Measurements from ENCODE around the gene APOL5. TPM values are rescaled to one million over a fixed set of nuclear protein-coding genes. Genes with fewer than 3 reads are reported as not detected.
A peak's percentile ranks its signal among the peaks of the same experiment; 100 is the strongest.
"Not testable (repeated sequence)": the region's sequence is repeated elsewhere in the genome, so short reads cannot be mapped to it uniquely, and the experiment has no call there.

APOL5 gene, protein sequence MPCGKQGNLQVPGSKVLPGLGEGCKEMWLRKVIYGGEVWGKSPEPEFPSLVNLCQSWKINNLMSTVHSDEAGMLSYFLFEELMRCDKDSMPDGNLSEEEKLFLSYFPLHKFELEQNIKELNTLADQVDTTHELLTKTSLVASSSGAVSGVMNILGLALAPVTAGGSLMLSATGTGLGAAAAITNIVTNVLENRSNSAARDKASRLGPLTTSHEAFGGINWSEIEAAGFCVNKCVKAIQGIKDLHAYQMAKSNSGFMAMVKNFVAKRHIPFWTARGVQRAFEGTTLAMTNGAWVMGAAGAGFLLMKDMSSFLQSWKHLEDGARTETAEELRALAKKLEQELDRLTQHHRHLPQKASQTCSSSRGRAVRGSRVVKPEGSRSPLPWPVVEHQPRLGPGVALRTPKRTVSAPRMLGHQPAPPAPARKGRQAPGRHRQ
- under 1 TPM in 1 of 8 experiments, not detected in 7; 0.23 TPM for total RNA-seq

DNA sequence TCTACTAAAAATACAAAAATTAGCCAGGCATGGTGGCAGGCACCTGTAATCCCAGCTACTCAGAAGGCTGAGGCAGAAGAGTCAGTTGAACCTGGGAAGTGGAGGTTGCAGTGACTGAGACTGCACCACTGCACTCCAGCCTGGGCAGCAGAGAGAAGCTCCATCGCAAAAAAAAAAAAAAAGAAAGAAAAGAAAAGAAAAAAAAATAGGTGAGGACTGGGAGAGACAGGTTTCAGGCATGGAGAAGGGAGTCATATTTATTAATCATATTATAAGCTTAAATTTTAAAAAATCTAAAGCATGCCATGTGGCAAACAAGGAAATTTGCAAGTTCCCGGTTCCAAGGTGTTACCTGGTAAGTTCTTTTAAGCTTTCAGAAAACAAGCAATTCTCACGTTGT lies at the start of gene APOL5:
APOL5 (plus strand) TSS at position 301 of the 400 bp plus-strand sequence; CDS start at position 301, 0 bp downstream.
- 44 to 100% (median 75%) methylated on average over 1 to 3 of the region's 3 CpGs; no CpG with 5 or more reads in 1 of the 10 experiments for WGBS, 10 experiments
- in situ Hi-C loops (cut with MboI; ENCODE audit: low pct_unique_long_range_greater_than_20kb in 2 of 9, low sequenced_read_pairs in 9 of 9, unreplicated experiment in 9 of 9) = no loop called here
- no peak for ATAC-seq (replicated peaks in 6 of 8)
- H3K4me1 ChIP-seq (replicated peaks in 1 of 2) = no peaks in the 10 kb centered on the region
- H3K27ac ChIP-seq = no peak within 1 kb of the TSS
- H3K4me3 ChIP-seq = no peak within 1 kb of the TSS

DNA sequence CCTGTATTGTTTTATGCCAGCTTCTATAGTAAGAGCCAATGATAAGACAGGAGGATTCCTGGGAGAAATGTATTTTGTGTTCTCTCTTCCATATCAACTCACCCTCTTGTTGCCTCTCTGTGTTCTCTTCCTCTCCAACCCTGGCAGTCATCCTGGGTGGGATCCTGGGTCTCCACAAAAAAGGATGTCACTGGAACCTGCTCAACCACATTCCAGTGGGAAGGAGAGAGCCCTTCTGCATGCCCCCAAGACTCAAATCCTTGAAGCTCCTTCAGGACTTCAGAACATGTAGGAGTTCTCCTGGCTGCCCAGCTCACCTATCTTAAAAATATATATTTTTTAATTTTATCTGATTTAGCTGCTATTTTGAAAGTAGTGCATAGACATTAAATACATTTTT lies 43.3 kb upstream of the APOL5 start:
- no peak overlapping the region for H3K27ac ChIP-seq
- in situ Hi-C loops (cut with MboI; ENCODE audit: low pct_unique_long_range_greater_than_20kb in 2 of 9, low sequenced_read_pairs in 9 of 9, unreplicated experiment in 9 of 9) = no loop called here
- H3K4me1 ChIP-seq (replicated peaks in 1 of 2) = no peaks in the 10 kb centered on the region
- H3K4me3 ChIP-seq = no peak overlapping the region
- no peak for ATAC-seq (replicated peaks in 6 of 8)

DNA sequence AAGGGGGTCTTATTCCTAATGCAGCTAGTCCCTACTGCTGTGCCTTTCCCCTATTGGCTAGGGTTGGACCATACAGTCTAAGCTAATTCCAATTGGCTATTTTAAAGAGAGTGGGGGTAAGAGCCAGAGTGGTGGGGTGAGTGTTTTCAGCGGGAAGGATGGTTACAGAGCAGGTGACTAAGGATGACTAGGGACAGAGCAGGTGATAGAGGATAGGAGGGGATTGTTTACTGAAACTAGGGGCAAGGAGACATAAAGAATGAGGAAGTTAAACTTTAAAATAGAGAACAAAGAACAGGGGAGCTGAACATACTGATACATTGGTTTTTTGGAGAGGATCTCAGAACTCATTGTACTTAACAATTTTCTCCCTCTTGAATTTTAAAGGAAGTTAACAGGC lies 41.6 kb upstream of the APOL5 start:
- ATAC-seq (replicated peaks in 6 of 8); H3K4me1 ChIP-seq (replicated peaks in 1 of 2); in situ Hi-C loops (cut with MboI; ENCODE audit: low pct_unique_long_range_greater_than_20kb in 2 of 9, low sequenced_read_pairs in 9 of 9, unreplicated experiment in 9 of 9); H3K27ac ChIP-seq; H3K4me3 ChIP-seq: not testable (repeated sequence)
- WGBS, 10 experiments = 33 to 100% (median 50%) methylated on average over 1 of the region's 1 CpG; no CpG with 5 or more reads in 3 of the 10 experiments

DNA sequence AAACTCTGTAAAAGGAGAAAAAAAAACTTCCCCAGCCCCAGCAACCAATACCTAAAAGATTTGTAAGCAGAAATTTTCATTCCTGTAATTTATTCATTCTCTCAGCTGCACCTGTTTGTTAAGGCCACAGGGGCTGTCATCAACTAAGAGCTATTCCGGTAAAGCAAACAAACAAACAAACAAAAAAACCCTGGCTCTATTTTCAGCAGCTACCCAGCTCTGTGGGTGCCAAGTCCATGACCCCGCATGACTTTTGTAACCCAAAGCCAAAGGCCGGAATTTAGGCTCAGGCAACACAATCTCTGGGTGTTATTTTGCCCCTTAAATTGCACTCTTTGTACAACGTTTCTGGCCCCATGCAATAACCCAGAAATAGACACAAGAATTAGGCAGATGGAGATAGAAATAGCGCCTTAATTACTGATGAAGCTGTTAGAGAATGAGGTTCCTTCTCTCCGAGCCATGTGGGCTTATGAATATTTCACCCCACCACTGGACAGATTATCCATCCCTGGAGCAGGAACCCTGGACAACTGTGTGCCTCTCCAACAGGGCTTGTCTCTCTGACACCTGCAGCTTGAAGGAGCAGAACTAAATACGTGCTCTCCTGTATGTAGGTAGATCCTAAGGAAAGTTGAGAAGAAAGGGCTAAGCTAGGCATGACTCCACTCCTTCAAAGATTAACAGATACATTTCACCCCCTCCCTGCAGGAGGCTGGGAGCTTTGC lies 40.0 kb upstream of the APOL5 start:
- 31 to 87% (median 73%) methylated on average over 2 to 6 of the region's 7 CpGs; no CpG with 5 or more reads in 1 of the 10 experiments for WGBS, 10 experiments
- Histone ChIP-seq H3K4me1 (replicated peaks in 1 of 2) (no peaks in the 10 kb centered on the region), H3K27ac (no peak overlapping the region), H3K4me3 (no peak overlapping the region)
- in situ Hi-C loops (cut with MboI; ENCODE audit: low pct_unique_long_range_greater_than_20kb in 2 of 9, low sequenced_read_pairs in 9 of 9, unreplicated experiment in 9 of 9) = no loop called here
- no peak for ATAC-seq (replicated peaks in 6 of 8)

DNA sequence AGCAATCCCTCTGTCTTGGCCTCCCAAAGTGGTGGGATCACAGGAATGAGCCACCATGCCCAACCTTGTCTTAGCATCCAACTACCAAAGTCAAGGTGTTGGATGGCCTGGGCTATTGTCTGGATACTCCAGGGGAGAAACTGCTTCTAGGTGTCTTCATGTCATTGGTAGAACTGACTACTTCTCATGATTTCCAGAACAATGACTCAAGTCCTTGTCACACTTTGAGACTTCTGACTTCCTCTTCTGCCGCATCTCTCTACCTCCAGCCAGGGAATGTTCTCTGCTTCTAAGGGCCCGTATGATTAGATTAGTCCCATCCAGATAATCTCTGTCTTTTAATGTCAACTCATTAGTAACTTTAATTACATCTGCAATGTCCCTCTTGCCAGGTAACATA lies 38.8 kb upstream of the APOL5 start:
- Histone ChIP-seq H3K4me1 (replicated peaks in 1 of 2) (no peaks in the 10 kb centered on the region), H3K4me3 (no peak overlapping the region), H3K27ac (no peak overlapping the region)
- in situ Hi-C loops (cut with MboI; ENCODE audit: low pct_unique_long_range_greater_than_20kb in 2 of 9, low sequenced_read_pairs in 9 of 9, unreplicated experiment in 9 of 9) = no loop called here
- no peak for ATAC-seq (replicated peaks in 6 of 8)
- 73 to 100% (median 94%) methylated on average over 1 to 2 of the region's 2 CpGs; no CpG with 5 or more reads in 1 of the 10 experiments for WGBS, 10 experiments

DNA sequence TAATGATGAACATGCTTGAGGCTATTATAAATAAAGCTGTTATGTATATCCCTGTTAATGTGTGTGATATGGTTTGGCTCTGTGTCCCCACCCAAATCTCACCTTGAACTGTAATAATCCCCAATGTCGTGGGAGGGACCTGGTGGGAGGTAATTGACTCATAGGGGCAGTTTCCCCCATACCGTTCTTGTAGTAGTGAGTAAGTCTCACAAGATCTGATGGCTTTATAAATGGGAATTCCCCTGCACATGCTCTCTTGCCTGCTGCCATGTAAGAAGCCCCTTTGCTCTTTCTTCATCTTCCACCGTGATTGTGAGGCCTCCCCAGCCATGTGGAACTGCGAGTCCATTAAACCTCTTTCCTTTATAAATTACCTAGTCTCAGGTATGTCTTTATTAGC lies 38.2 kb upstream of the APOL5 start:
- H3K4me1 ChIP-seq (replicated peaks in 1 of 2); H3K4me3 ChIP-seq; ATAC-seq (replicated peaks in 6 of 8); in situ Hi-C loops (cut with MboI; ENCODE audit: low pct_unique_long_range_greater_than_20kb in 2 of 9, low sequenced_read_pairs in 9 of 9, unreplicated experiment in 9 of 9); H3K27ac ChIP-seq: not testable (repeated sequence)
- 41 to 100% (median 69%) methylated on average over 1 to 4 of the region's 4 CpGs; no CpG with 5 or more reads in 2 of the 10 experiments for WGBS, 10 experiments

DNA sequence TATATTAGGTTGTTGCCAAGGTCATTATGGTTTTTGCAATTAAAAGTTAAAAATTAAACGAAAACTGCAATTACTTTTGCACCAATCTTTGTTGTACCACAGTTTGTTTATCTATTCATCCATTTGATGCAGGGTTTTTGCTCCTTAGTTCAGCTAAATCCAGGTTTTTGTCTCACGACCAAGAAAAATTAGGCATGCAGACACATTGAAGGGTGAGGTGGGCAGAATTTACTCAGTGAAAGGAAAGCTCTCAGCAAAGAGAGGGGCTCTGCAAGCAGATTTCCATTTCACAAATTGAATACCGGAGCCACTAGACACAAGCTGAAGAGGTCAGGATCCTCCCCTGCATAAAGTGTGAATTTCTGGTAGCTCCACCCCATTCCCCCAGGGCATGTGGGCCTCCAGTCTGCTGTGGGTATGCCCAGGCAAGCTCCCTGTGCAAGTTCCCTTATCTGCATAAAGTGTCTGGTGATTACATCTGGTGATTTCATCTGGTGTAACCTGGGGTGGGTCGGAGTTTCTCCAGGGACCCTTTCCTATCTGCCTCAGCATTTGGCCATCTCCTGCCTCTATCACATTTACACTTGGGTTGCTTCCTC lies 36.1 kb upstream of the APOL5 start:
- ATAC-seq (replicated peaks in 6 of 8) = peak in 5 of 8 experiments; percentile 56 to 97 (median 88)
- 0 to 67% (median 33%) methylated on average over 1 to 3 of the region's 4 CpGs; no CpG with 5 or more reads in 1 of the 10 experiments for WGBS, 10 experiments
- in situ Hi-C loops (cut with MboI; ENCODE audit: low pct_unique_long_range_greater_than_20kb in 2 of 9, low sequenced_read_pairs in 9 of 9, unreplicated experiment in 9 of 9) = no loop called here
- Histone ChIP-seq H3K4me3 (no peak overlapping the region), H3K4me1 (replicated peaks in 1 of 2) (no peaks in the 10 kb centered on the region), H3K27ac (no peak overlapping the region)

DNA sequence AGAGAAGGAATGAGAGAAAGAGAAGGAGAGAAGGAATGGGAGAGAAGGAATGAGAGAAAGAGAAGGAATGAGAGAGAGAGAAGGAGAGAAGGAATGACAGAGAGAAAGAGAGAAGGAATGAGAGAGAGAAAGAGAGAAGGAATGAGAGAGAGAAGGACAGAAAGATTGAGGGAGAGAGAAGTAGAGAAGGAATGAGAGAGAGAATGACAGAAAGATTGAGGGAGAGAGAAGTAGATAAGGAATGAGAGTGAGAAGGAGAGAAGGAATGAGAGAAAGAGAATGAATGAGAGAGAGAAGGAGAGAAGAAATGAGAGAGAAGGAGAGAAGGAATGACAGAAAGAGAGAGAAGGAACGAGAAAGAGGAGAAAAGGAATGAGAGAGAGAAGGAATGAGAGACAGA lies 34.1 kb upstream of the APOL5 start:
- Histone ChIP-seq H3K4me1 (replicated peaks in 1 of 2) (no peaks in the 10 kb centered on the region), H3K4me3 (no peak overlapping the region), H3K27ac (no peak overlapping the region)
- WGBS, 10 experiments = 17 to 100% (median 53%) methylated on average over 1 of the region's 1 CpG
- in situ Hi-C loops (cut with MboI; ENCODE audit: low pct_unique_long_range_greater_than_20kb in 2 of 9, low sequenced_read_pairs in 9 of 9, unreplicated experiment in 9 of 9) = no loop called here
- no peak for ATAC-seq (replicated peaks in 6 of 8)

DNA sequence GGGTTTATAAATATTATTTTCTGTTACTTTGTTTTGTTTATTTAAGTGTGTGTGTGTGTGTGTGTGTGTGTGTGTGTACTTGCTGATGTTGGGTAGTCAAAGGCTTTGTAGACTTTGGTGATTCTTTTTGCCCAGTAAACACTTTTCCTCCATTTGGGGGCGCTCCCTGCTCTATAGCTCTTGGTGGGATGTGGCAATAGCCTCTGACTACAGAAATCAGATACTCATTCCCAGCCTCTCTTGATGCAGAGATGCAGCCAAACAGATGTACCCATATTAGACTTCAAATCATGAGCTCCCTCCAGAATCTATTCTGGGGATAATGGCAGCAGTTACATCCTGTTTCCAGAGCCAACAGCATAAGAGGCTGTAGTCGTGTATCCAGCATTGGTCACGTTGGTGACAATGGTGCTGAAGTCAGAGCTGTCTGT lies 33.4 kb upstream of the APOL5 start:
- WGBS, 10 experiments = 0 to 100% (median 49%) methylated on average over 1 to 3 of the region's 3 CpGs; no CpG with 5 or more reads in 2 of the 10 experiments
- peak in 4 of 8 experiments; percentile 6 to 52 (median 18) for ATAC-seq (replicated peaks in 6 of 8)
- no peak overlapping the region for H3K4me3 ChIP-seq
- H3K4me1 ChIP-seq (replicated peaks in 1 of 2) = no peaks in the 10 kb centered on the region
- in situ Hi-C loops (cut with MboI; ENCODE audit: low pct_unique_long_range_greater_than_20kb in 2 of 9, low sequenced_read_pairs in 9 of 9, unreplicated experiment in 9 of 9) = no loop called here
- H3K27ac ChIP-seq = no peak overlapping the region

DNA sequence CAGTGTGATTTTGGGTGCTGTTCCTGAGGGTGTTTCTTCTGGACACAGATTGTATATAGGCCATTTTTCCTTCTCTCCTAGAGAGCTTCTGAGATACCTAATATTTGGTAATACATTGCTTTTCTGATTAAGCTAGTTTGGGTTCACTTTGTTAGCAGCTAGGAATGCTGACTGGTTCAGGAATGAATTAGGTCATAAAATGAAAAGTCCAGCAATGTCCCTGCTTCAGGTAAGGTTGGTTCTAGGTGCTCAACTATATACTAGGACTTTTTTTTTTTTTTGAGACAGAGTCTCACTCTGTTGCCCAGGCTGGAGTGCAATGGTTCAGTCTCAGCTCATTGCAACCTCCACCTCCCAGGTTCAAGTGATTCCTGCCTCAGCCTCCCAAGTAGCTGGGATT lies 32.9 kb upstream of the APOL5 start:
- Histone ChIP-seq H3K4me3 (no peak overlapping the region), H3K4me1 (replicated peaks in 1 of 2) (no peaks in the 10 kb centered on the region), H3K27ac (no peak overlapping the region)
- in situ Hi-C loops (cut with MboI; ENCODE audit: low pct_unique_long_range_greater_than_20kb in 2 of 9, low sequenced_read_pairs in 9 of 9, unreplicated experiment in 9 of 9) = no loop called here
- no peak for ATAC-seq (replicated peaks in 6 of 8)

DNA sequence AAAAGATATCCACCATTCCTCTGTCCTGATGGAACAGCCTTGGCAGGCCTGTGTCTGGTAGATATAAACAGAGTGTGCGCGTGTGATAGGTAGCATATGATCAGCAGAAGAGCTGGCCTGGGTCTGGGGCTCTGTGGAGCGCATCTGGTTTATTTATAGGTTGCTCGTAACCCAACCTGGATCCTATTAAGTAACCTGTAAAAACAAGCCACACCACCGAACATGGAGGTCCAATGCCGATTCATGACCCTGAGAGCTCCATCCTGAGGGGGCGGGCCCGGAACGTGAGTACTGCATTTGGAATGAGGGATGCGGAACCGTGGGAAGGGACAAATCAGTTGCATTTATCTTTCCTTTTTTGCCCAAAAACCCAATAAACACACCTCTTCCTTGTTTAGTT lies 31.9 kb upstream of the APOL5 start:
- in situ Hi-C loops (cut with MboI; ENCODE audit: low pct_unique_long_range_greater_than_20kb in 2 of 9, low sequenced_read_pairs in 9 of 9, unreplicated experiment in 9 of 9) = no loop called here
- H3K4me3 ChIP-seq = no peak overlapping the region
- no peaks in the 10 kb centered on the region for H3K4me1 ChIP-seq (replicated peaks in 1 of 2)
- no peak for ATAC-seq (replicated peaks in 6 of 8)
- no peak overlapping the region for H3K27ac ChIP-seq
- 69 to 93% (median 86%) methylated on average over 2 to 11 of the region's 11 CpGs; no CpG with 5 or more reads in 2 of the 10 experiments for WGBS, 10 experiments

DNA sequence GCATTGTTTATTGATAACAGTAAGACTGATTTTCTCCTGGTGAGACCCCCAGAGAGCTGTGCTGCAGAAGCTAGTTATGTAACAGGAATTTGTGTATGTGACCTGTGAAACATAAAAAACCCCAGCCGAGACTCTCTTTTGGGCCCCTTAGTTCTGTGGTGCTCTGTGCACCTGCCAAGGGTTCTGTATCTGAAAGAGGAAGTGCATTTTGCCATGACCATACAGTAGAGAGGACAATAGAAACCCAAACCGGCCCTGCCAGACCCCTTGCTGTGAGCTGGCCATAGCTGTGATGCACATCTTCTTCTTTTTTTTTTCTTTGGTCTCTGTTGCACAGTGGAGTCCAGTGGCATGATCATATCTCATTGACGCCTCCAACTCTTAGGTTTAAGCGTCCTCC lies 31.4 kb upstream of the APOL5 start:
- ATAC-seq (replicated peaks in 6 of 8) = no peak
- WGBS, 10 experiments = 33 to 100% (median 100%) methylated on average over 1 to 3 of the region's 4 CpGs; no CpG with 5 or more reads in 3 of the 10 experiments
- Histone ChIP-seq H3K4me3 (no peak overlapping the region), H3K4me1 (replicated peaks in 1 of 2) (no peaks in the 10 kb centered on the region), H3K27ac (no peak overlapping the region)
- in situ Hi-C loops (cut with MboI; ENCODE audit: low pct_unique_long_range_greater_than_20kb in 2 of 9, low sequenced_read_pairs in 9 of 9, unreplicated experiment in 9 of 9) = no loop called here

DNA sequence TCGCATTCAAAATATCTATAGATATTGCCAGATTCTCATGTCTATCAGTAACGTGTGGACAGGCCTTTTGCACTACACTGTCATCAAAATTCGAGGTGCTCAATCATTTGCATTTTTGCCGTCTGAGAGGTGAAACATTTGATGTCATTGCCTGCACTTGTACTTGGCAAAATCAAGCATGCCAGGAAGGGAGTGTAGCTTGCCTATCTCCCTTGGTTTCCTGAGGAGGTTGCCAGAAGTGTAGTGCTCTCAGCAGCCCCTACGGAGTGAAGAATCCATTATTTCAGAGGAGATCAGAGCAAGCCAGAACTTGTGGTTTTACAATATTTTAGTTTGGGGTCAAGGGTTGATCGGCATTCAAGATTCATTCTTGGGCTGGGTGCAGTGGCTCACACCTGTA lies 30.2 kb upstream of the APOL5 start:
- ATAC-seq (replicated peaks in 6 of 8) = no peak
- in situ Hi-C loops (cut with MboI; ENCODE audit: low pct_unique_long_range_greater_than_20kb in 2 of 9, low sequenced_read_pairs in 9 of 9, unreplicated experiment in 9 of 9) = no loop called here
- Histone ChIP-seq H3K4me1 (replicated peaks in 1 of 2) (no peaks in the 10 kb centered on the region), H3K27ac (no peak overlapping the region), H3K4me3 (no peak overlapping the region)
- 61 to 100% (median 78%) methylated on average over 2 to 5 of the region's 6 CpGs; no CpG with 5 or more reads in 3 of the 10 experiments for WGBS, 10 experiments
